ENCODE data around the gene HS6ST3.
"Not testable (repeated sequence)": the region's sequence is repeated elsewhere in the genome, so short reads cannot be mapped to it uniquely, and the experiment has no call there.

Gene HS6ST3
- 0 reads per million in 2 donors for total RNA-seq

- DNase-seq, result no peak
Measured at GRCh38 chr13:96089749-96090239, at the start of gene HS6ST3. Gene HS6ST3 (plus strand): TSS chr13:96090107.

DNA sequence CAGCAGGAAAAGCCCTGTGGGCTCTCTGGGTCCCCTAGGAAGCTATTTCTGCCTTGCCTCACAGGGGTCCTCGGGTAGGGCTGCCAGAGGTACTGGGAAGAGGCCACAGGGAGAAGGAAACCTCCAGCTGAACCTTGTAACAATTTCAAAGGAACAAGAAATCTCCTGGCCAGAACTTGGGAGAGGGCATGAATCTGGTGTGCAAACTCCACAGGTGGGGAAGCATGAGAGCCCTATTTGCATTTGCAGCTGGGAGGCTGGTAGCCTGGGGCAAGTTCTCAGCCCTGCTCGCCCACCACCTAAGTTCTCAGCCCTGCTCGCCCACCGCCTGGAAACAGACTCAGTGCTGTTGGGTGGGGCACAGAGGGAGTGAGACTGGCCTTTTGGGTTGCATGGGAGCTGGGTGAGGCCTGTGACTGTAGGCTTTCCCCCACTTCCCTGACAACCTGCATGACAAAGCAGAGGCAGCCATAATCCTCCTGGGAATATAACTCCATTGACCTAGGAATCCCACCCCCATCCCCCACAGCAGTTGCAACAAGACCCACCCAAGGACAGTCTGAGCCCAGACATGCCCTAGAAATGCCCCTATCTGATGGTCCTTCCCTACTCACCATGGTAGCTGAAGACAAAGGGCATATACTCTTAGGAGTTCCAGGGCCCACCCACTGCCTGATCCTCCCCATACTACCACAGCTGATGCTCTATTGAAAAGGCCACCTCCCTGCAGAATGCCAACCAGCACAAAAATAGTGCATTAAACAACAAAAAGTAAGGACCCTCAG is 48.4 kb upstream of the HS6ST3 start:
- DNase-seq, result no peak

GRCh38 chr13:96044238-96044637 is 45.7 kb upstream of the HS6ST3 start:
- DNase-seq, result no peak

DNA sequence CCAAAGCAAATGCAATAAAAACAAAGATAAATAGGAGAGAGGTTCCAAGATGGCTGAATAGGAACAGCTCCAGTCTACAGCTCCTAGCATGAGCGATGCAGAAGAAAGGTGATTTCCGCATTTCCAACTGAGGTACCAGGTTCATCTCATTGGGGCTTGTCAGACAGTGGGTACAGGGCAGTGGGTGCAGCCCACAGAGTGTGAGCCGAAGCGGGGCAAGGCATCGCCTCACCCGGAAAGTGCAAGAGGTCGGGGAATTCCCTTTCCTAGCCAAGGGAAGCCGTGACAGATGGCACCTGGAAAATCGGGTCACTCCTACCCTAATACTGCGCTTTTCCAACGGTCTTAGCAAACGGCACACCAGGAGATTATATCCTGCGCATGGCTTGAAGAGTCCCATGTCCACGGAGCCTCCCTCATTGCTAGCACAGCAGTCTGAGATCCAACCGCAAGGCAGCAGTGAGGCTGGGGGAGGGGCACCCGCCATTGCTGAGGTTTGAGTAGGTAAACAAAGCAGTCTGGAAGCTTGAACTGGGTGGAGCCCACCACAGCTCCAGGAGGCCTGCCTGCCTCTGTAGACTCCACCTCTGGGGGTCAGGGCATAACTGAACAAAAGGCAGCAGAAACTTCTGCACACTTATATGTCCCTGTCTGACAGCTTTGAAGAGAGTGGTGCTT is 43.3 kb upstream of the HS6ST3 start:
- DNase-seq, result not testable (repeated sequence)

DNA sequence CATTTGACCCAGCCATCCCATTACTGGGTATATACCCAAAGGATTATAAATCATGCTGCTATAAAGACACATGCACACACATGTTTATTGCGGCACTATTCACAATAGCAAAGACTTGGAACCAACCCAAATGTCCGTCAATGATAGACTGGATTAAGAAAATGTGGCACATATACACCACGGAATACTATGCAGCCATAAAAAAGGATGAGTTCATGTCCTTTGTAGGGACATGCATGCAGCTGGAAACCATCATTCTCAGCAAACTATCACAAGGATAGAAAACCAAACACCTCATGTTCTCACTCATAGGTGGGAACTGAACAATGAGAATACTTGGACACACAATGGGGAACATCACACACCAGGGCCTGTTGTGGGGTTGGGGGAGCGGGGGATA is 39.0 kb upstream of the HS6ST3 start:
- DNase-seq, result not testable (repeated sequence)

GRCh38 chr13:96051491-96051890 is 38.4 kb upstream of the HS6ST3 start:
- DNase-seq, result not testable (repeated sequence)

DNA sequence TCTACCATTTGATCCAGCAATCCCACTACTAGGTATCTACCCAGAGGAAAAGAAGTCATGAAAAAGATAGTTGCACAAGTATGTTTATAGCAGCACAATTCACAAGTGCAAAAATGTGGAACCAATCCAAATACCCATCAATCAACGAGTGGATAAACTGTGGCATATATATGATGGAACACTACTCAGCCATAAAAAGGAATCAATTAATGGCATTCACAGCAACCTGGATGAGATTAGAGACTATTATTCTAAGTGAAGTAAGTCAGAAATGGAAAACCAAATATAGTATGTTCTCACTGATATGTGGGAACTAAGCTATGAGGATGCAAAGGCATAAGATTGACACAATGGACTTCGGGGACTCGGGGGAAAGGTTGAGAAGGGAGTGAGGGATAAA is 38.0 kb upstream of the HS6ST3 start:
- DNase-seq, result not testable (repeated sequence)

DNA sequence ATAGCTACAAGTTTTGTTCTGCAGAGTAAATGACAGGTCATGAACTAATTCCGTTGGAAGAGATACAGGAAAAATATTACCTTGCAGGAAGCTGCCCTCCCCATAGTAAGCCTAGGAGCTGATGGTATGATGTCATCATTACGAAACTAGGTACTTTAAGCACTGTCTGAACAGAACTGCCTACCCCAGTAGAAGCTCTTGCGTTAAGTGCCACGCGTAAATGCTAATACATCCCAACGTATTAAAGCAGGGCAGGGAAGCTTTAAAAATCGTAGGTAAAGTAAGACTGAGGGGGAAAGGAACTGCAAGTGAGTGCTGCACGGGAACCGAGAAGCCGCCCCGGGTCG is 37.3 kb upstream of the HS6ST3 start:
- DNase-seq, result no peak

DNA sequence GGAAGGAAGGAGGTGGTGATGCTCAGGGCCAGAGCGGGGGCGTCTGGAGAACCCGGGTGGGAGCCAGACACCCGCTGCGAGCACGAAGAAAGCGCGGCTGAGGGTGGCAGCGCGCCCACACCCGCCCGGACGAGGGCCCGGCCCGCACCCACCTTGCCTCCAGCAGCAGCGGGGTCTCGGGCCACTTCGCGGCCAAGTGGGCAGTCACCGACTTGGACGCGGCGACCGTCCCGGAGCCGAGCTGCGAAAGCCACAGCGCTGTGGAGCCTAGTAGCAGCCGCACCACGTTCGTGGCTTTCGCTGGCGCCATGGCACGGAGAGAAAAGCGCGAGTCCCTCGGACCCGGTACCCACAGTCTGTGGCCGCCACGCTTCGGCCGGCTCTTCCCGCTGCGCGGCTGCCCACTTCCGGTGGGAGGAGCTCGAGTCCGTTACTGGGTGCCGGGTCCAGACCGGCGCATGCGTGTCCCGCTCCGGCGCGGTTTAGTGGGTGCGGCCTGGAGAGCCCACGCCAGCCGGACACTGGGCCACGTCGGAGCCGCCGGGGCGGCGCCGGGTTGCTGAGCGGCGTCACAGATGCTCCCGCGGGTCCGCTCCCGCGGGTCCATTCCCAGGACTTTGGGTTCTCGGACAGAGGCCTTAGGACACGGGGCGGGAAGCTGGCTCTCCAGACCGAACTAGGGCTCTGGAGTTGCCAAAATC is 36.8 kb upstream of the HS6ST3 start, which contains the start of gene UGGT2:
TSS of gene UGGT2 (minus strand) at position 399 of the 701 bp plus-strand sequence. CDS start at position 310, 89 bp downstream.
- no peak for DNase-seq

GRCh38 chr13:96065849-96066248 is 24.1 kb upstream of the HS6ST3 start:
- no peak for DNase-seq

- no peak for DNase-seq
Measured at GRCh38 chr13:96068729-96069128, 21.2 kb upstream of the HS6ST3 start.

DNA sequence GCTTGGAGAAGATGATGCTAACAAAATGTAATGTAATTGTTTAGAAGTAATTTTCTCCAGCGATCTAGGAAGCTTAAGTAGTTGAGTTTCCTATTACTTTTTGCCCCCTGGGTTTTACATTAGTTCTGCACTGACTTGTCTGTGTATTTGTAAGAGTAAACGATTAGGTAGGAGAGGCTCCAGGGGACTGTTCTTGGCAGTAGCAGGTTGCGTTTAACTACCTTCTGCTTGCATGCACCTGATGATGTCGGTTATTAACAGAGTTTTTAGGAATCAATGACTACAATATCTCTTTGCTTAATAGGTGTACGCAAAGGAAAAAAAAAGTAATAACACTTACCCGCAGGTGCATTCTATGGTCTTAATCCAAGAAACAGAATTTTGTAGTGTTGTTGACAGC is 18.4 kb upstream of the HS6ST3 start:
- DNase-seq, result no peak

DNA sequence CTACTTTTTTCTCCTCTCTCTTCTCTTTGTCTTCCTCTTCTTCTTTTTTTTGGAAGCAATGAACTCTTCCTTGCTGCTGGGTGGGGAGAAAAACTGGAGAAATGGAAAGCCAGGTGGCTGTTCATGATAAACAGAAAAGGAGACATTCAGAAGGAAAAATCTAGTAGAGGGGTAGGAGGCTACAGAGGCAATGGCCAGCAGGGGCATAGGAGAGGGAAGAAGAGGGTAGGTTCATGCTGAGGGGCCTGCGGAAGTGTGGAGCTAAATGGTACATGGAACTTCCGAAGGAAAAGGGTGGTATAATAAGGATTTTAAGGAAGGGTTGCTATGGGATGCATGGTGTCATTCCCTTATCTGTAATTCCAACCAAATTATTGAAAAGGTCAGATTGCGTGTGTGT is 17.5 kb upstream of the HS6ST3 start:
- no peak for DNase-seq

DNA sequence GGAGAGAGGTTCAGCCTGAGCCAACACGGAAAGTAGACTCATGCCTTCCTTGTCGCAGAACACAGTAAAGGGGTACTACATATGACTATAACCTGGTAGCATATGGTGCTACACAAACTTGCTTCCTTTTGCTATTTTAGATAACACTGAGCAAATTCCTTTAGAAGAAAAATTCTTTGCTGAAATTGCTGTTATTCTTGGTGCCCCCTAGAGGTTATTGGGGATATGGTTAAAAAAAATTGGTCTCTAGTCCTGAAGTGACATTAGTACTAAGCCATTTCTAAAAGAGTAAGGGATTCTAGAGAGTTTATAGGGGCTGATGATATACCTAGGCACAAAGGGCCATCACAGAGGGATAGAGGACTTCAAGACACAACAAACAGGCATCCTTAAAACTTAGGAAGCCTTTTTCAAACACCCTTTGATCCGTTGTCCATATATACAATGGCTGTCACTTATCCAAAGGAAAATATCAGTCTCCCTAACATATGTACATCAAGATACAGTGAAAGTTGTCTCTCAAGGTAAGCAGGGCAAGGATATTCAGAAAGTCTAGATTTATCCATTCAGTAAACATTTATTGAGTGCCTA is 13.9 kb upstream of the HS6ST3 start:
- DNase-seq, result no peak

DNA sequence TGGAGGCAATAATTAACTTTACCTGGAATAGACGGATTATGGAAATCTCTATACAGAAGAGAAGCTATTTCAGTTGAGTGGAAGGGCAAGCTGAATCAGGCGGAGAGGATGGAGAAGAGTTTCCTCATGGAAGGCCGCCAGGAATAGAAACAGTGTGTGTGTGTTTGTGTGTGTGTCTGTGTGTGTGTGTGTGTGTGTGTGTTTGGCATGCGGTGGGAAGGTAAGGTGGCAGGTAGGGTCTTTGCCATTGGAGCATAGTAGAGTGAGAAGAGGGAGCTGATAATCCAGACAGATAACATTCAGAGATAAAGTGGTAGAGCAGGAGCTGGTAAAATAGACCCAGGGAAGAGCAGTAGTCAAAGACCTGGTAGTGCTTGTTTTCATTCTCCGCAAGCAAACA is 9.2 kb upstream of the HS6ST3 start:
- no peak for DNase-seq

- no peak for DNase-seq
Measured at GRCh38 chr13:96081888-96082287, 8.0 kb upstream of the HS6ST3 start.

DNA sequence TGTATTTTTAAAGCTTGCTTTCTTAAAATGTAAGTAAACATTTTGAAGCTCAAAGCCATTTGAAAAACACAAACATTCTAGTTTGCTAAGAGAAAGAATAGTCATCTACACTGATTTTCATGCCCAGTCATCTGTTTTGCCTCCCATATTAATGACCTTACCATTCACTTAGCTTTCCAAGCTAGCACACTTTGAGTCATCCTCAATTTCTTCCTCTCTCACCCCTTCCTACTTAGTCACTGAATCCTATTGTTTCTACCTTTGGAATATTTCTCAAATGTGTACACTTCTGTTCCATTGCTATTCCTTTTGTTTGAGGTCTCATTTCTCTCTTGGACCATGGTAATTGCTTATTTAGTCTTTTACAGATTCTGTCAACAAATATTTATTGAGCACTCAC is 7.3 kb upstream of the HS6ST3 start:
- no peak for DNase-seq

- no peak for DNase-seq
Measured at GRCh38 chr13:96086736-96087135, 3.2 kb upstream of the HS6ST3 start.

DNA sequence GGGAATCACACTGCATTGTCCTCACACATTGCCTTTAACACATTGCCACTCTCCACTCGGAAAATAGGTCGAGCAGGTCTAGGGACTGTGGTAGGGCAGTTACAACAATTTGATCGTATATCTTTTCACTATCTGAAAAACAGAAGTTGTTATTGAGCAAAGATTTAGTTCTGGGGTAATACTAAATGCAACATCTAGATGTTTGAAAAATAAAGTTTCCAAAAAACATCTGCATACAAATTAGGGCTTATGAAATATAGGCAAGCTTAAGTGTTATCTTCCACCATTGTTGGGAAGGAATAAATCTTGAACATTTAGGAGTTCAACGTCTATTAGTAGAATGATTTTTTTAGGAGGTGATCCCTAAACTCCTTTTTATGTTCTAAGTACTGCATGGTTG is 768 bp upstream of the HS6ST3 start:
- no peak for DNase-seq

GRCh38 chr13:96090240-96091101 is 564 bp downstream of the HS6ST3 start:
- no peak for DNase-seq

GRCh38 chr13:96091164-96092117 is 1.5 kb downstream of the HS6ST3 start:
- DNase-seq, result no peak

All from T-helper 9 cell (primary cell).